K562 (cell line): ENCODE results near the gene KRT4.

ENCODE experiments used
- ELK1 ChIP-seq: sonication (generic); formaldehyde crosslinking; IDR thresholded peaks from 2 replicates; pipeline ENCODE4 v1.8.1; 2022; ENCODE audit warnings: missing genetic modification reagents
- MYBL2 ChIP-seq, 2 experiments: fragments of 450-650 bp in 1 of 2; sonication (generic) in 1 of 2; formaldehyde crosslinking in 1 of 2; IDR thresholded peaks; 2 replicates each; pipeline versions ENCODE4 v1.6.1 to v1.8.1; 2017 to 2022; ENCODE audit warnings: borderline replicate concordance in 1 of 2, inconsistent platforms in 1 of 2, low read depth in 1 of 2, mild to moderate bottlenecking in 1 of 2, missing genetic modification reagents in 1 of 2, moderate library complexity in 1 of 2
- U2AF2 ChIP-seq: fragments of 200-400 bp; formaldehyde crosslinking; optimal IDR thresholded peaks from 2 replicates; pipeline ENCODE3; 2017; ENCODE audit warnings: low read depth, mild to moderate bottlenecking, low read length

- TF ChIP-seq ELK1 (CRISPR knock-in tag) (no peak), MYBL2 (IDR thresholded peaks at IDR 0.05; ENCODE audit: low read depth) (no peak), MYBL2 (CRISPR knock-in tag; IDR thresholded peaks at IDR 0.05; ENCODE audit: borderline replicate concordance) (no peak), U2AF2 (no peak)
These were observed 56.3 kb downstream of the KRT4 start for GRCh38 chr12:52757449-52758176.
